Activated naive CD4-positive, alpha-beta T cell (primary cell): ENCODE measurements around the gene ELP6.

Experiments
- DNase-seq, 4 experiments: peaks; one replicate each; lab custom pipeline; 2025; lab: John Stamatoyannopoulos, UW

The ELP6 gene, protein sequence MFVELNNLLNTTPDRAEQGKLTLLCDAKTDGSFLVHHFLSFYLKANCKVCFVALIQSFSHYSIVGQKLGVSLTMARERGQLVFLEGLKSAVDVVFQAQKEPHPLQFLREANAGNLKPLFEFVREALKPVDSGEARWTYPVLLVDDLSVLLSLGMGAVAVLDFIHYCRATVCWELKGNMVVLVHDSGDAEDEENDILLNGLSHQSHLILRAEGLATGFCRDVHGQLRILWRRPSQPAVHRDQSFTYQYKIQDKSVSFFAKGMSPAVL

GRCh38 chr3:47513125-47513929 lies at the start of gene ELP6:
Gene ELP6, minus strand, starts transcription at chr3:47513712. Its CDS starts 122 bp downstream, at chr3:47513590.
- DNase-seq: peak; percentile 96 to 99 (median 98)

DNA sequence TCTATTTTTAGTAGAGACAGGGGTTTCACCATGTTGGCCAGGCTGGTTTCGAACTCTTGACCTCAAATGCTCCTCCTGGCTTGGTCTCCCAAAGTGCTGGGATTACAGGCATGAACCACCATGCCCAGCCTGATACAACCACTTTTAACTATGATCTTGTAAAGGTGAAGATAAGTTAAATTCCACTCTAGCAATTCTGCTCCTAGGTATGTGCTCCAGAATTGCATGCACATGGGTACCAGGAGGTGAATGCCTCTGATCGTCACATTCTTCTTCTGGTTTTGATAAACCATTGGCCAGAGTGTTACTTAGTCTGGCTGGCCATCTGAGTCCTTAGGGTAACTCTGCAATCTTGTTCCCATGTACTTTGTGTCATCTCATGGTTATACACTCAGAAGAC lies 42.8 kb upstream of the ELP6 start:
- DNase-seq: no peak

DNA sequence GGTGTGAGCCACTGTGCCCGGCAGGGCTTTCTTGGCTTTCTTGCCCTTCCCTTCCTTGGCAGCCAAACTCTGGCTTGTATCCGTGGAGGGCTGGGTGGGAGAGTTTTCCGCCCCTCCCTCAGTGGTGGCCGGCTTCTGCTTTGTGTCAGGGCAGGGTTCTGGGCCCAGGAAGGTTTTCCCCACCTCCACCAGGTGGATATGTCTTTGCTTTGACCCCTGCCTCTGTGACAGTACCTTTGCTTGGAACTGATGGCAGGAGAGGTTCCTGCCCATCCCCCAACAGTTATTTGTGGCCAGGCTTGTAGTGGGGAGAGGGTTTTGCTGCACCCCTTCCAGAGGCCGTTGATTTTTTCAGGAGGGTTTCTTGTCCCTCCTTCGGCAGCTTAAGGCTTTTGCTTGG lies 40.8 kb upstream of the ELP6 start:
- DNase-seq: no peak

- DNase-seq: no peak
These were observed 39.9 kb upstream of the ELP6 start for GRCh38 chr3:47553407-47553806.

- DNase-seq: no peak
These were observed 29.1 kb upstream of the ELP6 start for GRCh38 chr3:47542471-47543173.

DNA sequence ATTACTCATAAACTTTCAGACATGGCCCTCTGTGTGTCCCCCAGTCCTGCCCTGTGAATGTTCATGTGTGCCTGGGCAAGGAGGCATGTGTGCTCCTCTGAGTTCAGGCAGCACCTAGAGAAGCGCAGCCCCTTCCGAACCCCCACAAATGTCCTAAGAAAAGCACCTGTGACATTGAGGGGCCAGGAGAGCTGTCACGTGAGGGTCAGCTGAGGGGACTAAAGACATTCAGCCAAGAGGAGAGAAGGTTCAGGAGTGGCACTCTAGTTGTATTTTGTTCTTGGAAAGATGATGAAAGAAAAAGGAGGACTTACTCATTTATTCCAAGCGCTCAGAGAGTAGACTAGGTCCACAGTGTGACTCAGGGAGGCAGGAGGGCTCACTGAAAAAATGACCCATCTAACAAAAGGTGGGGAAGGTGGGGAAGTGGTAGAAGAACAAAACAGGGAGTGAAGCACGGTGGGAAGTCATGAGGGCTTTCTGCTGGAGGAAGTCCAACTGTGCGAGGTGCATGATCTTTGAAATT lies 28.1 kb upstream of the ELP6 start:
- no peak for DNase-seq

GRCh38 chr3:47540281-47540680 lies 26.8 kb upstream of the ELP6 start:
- no peak for DNase-seq

DNA sequence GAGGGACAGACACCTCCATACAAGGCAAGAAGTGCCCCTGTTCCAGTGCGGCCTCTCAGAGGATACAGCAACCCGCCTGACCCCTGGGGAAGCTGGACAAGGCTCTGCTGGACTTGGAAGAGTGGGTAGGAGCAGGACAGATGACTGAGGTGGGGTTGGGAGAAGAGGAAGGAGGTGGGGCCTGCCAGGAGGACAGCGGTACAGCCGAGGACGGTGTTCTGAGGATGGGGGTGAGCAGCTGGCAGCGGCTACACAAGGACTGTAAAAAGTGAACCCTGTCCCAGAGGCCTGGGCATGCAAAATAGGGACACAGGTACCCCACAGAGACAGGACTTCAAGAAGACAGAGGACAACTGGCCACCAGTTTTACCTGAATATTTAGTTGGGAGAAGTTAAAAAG lies 23.5 kb upstream of the ELP6 start:
- DNase-seq: no peak

- no peak for DNase-seq
These were observed 22.8 kb upstream of the ELP6 start for GRCh38 chr3:47536221-47536891.

DNA sequence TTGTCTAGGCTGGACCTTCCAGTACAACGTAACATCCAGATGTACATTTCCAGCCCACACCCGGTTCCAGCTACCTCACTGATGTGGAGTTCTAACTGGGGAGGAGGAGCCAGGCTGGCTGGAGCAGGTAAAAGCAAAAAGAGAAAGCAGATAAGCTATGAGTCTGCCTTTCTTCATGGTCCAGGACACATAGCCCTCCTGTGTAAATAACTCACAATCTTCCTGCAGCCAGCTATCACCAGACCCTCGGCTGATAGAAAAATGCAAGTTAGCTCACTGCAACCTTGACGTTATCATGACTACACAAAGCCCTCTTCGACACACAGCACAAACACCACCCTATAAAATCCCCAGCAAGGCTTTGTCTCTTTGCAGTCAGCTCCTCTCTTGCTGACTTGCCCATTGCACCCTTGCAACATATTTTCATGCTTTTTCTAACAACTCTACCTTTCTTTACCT lies 20.5 kb upstream of the ELP6 start:
- DNase-seq: no peak

DNA sequence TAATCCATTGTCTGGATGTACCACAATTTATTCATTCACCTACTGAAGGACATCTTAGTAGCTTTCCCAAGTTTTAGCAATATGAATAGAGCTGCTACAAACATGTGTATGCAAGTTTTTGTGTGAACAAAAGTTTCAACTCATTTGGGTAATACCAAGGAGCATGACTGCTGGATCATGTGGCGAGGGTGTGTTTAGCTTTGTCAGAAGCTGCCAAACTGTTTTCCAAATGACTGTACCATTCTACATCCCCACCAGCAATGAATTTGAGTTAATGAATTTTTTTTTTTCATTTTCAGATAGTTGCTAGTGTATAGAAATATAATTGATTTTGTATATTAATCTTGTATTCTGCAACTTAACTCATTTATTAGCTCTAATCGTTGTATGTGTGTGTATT lies 20.0 kb upstream of the ELP6 start:
- DNase-seq: no peak

GRCh38 chr3:47527952-47528725 lies 14.6 kb upstream of the ELP6 start:
- DNase-seq: no peak

- no peak for DNase-seq
These were observed 12.1 kb upstream of the ELP6 start for GRCh38 chr3:47525617-47526016.

- no peak for DNase-seq
These were observed 10.0 kb upstream of the ELP6 start for GRCh38 chr3:47523310-47524073.

DNA sequence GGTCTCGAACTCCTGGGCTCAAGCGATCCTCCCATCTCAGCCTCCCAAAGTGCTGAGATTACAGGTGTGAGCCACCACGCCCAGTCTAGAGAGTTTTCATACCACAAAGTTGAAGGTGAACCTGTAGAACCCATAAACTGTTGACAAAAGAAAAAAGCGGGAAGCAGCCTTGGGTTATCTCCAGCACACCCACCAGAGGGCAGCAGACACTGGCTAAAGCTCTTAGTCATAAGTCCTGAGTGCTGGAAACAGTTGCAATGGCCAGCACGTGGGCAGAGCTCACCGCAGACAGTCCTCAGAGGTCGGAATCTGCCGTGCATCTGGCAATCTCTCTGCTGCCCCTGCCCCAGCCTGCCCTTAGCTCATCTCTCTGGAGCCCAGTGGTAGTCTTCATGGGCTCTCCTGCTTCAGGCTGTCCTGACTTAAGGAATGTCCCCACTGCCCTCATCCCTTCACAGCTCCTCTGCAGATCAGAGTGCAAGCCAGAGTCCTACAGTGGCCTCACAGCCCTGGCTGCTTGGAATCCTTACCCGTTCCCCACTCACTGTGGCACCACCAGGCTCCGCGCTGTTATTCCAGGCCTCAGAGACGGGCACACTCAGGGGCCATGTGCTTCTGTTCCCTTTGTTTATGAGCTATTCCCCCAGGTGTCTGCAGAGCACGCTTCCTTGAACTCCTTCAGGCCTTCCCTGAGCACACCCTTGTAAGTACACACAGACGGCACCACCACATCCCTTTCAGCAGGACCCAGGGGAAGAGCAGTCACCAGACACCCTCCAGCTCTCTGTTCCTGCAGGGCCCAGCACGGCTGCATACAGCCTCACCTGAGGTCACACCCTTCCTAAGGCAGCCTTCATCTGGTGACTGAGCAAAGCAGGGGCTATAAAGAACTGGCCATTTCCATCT lies 8.8 kb upstream of the ELP6 start:
- peak in 3 of 4 experiments; percentile 30 to 53 (median 35) for DNase-seq

DNA sequence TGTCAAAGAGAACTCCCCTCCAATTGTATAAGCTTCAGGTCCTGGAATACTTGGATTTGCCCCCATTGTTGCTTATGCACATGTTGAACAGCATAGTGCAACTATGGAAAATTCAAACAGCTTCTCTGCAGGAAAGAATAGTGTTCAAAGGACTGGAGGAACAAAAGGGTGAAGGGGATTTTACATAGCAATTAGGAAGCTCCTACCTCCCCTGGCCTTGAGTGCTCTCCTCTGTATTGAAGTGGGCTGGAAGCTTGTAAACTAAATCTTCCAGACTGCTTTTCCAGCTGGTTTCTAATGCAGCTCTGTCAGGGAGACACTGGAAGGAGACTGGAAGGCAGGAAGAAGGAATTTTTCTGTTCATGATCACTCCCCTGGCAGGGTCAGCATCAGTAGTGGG lies 7.2 kb upstream of the ELP6 start:
- no peak for DNase-seq

DNA sequence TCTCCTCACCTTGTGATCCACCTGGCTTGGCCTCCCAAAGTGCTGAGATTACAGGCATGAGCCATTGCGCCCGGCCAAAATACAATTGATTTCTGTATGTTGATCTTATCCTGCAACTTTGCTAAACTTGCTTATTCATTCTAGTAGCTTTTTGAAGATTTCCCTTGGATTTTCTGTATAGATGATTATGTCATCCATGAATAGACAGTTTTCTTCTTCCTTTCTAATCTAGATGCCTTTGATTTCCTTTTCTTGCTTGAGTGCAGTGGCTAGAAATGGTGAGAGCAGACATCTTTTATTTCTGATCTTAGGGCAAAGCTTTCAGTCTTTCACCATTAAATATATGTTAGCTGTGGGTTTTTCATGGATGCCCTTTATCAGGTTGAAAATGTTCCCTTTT lies 4.4 kb upstream of the ELP6 start:
- DNase-seq: no peak

DNA sequence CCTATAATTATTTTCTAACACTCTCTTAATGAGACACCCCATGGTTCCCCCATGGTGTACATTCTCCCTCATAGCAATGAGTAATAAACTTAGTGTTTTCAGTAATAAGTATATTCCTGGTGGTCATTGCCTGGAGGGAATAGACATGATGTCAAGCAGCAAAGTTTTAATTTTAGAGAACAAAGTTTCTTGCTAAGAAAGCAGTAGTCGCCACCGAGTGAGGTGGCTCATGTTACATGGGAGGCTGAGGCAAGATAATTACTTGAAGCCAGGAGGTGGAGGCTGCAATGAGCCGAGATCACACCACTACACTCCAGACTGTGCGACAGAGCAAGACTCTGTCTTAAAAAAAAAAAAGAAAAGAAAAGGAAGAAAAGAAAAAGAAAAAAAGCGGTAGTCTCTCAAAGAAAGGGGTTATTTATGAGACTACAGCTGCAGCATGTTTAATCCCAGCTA lies 2.4 kb upstream of the ELP6 start:
- DNase-seq: no peak

- no peak for DNase-seq
These were observed 1.6 kb upstream of the ELP6 start for GRCh38 chr3:47515100-47515499.
